Ectodermal cell (in vitro differentiated cells): Measurements from ENCODE around the gene ACP2.

Source experiments
- H3K27ac ChIP-seq: 2 replicates; pipeline ENCODE4 v1.7.0; 2013; ENCODE audit warnings: mild to moderate bottlenecking, low read depth, low read length; ENCODE audit not compliant: insufficient read depth, poor library complexity, severe bottlenecking
- H3K27me3 ChIP-seq: 2 replicates; pipeline ENCODE4 v1.7.0; 2013; ENCODE audit warnings: mild to moderate bottlenecking, low read length; ENCODE audit not compliant: insufficient read depth, control insufficient read depth, poor library complexity, severe bottlenecking
- H3K36me3 ChIP-seq: one replicate; pipeline ENCODE4 v1.7.0; 2013; ENCODE audit warnings: low read length; ENCODE audit not compliant: control insufficient read depth, insufficient read depth
- H3K4me1 ChIP-seq: one replicate; pipeline ENCODE4 v1.7.0; 2013; ENCODE audit warnings: low read length; ENCODE audit not compliant: control insufficient read depth, insufficient read depth
- H3K4me3 ChIP-seq: 2 replicates; pipeline ENCODE4 v1.7.0; 2013; ENCODE audit warnings: low read depth, low read length, control low read depth; ENCODE audit not compliant: insufficient read depth
- H3K9me3 ChIP-seq: 2 replicates; pipeline ENCODE4 v1.7.0; 2013; ENCODE audit warnings: mild to moderate bottlenecking, low read length, moderate library complexity; ENCODE audit not compliant: control insufficient read depth
- WGBS, 2 experiments: methylation state at CpG; one replicate each; pipeline ENCODE4 v1.1.7; 2013; ENCODE audit warnings: missing lambda C conversion rate in 2 of 2; 5-methylcytosine and 5-hydroxymethylcytosine counted together

Gene ACP2

DNA sequence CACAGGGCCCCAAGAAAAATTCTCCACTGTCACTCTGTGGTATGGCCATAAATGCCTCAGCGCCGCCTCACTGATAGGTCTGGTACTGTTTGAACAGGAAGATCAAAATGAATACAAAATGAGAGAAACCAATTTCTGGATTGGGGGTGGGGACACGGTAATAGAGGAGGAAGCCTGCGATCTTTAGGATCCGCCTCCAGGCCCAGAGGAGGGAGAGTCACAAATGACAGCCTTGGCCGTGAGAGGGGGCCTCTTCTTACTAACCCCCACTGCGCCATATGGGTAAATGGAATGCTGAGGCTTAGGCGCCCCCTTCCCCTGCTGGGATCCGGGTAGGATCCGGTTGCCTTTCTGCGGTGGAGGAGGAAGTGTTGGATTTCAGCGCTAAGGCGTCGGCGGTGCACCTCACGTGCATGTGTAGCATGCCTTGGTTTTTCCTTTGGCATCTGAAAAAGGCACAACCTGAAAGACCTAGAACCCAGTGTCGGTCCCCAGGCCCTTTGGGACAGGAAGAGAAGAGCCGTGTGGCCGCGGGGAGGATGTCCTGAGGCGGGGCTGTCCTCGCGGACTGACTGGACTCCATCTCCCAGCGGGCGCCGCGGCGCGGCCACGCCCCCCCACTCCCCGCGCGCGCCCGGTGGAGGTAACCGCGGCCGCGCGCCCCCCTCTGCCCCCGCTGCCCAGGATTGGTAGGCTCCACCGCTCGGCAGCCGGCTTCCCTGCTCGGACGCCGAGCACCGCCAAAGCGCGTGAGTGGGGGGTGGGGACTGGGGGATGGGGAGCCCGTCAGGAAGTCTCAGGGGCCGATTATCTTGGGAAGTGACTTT lies 20.6 kb upstream of the ACP2 start:
- peak overlapping the region; percentile 77 for H3K27ac ChIP-seq
- no peaks in the 10 kb centered on the region for H3K27me3 ChIP-seq
- peak overlapping the region; percentile 80 for H3K4me3 ChIP-seq
- no peaks in the 10 kb centered on the region for H3K9me3 ChIP-seq
- H3K36me3 ChIP-seq = no peaks in the 10 kb centered on the region
- 3 to 4% methylated on average over 52 of the region's 52 CpGs for WGBS, 2 experiments
- H3K4me1 ChIP-seq = peaks cover 17% of the 10 kb centered on the region

DNA sequence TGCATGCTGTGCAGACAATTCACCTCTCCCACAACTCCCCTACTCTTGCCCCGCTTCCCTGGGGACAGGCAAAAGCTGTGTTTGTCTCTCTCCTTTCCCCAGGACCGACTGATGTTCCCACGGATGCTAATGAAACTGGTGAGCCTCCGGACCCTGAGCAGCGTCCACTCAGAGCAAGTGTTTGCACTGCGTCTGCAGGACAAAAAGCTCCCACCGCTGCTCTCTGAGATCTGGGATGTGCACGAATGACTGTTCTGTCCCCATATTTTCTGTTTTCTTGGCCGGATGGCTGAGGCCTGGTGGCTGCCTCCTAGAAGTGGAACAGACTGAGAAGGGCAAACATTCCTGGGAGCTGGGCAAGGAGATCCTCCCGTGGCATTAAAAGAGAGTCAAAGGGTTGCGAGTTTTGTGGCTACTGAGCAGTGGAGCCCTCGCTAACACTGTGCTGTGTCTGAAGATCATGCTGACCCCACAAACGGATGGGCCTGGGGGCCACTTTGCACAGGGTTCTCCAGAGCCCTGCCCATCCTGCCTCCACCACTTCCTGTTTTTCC lies 19.9 kb upstream of the ACP2 start:
- Histone ChIP-seq H3K27ac (peak overlapping the region; percentile 51), H3K4me3 (no peak overlapping the region), H3K27me3 (no peaks in the 10 kb centered on the region), H3K9me3 (no peaks in the 10 kb centered on the region), H3K36me3 (no peaks in the 10 kb centered on the region), H3K4me1 (peaks cover 17% of the 10 kb centered on the region)
- WGBS, 2 experiments = 47 to 53% methylated on average over 13 of the region's 13 CpGs

DNA sequence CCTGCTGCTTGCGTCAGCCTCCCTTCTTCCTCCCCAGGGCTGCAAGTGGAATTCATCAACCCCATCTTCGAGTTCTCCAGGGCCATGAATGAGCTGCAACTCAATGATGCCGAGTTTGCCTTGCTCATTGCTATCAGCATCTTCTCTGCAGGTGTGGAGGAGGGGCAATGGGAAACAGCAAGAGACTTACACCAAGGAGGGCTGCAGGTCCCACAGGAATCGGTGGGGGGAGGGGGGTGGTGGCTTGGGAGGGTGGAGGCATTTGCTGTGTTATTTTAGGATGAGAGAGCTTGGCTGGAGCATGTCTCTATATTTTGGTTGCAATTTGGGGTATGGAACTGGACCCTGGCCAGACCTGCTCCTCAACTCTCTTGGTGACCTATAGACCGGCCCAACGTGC lies 19.3 kb upstream of the ACP2 start:
- no peak overlapping the region for H3K4me3 ChIP-seq
- H3K36me3 ChIP-seq = no peaks in the 10 kb centered on the region
- no peaks in the 10 kb centered on the region for H3K9me3 ChIP-seq
- peaks cover 17% of the 10 kb centered on the region for H3K4me1 ChIP-seq
- WGBS, 2 experiments = 56 to 65% methylated on average over 6 of the region's 6 CpGs
- no peak overlapping the region for H3K27ac ChIP-seq
- no peaks in the 10 kb centered on the region for H3K27me3 ChIP-seq

DNA sequence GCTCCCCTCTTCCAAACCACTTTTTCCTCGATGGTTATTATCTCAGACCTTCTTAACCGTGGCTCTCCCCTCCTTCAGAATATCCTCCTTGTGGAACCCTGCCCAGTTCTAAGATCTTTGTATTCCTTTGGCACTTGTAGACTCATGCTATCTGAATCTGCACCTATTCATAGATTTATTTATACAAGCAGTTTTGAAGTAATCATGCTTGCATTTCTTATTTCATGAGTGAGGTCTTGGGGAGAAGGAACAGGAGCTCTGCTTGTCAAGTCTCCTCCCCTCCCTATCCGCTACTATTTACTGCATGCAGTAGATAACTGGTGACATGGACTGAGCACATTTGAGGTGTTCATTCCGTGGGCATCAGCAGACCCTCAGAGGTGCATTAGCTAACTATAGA lies 15.9 kb upstream of the ACP2 start:
- H3K36me3 ChIP-seq = no peaks in the 10 kb centered on the region
- H3K27me3 ChIP-seq = no peaks in the 10 kb centered on the region
- H3K4me1 ChIP-seq = peaks cover 9% of the 10 kb centered on the region
- no peak overlapping the region for H3K4me3 ChIP-seq
- no peak overlapping the region for H3K27ac ChIP-seq
- H3K9me3 ChIP-seq = no peaks in the 10 kb centered on the region
- 90 to 95% methylated on average over 4 of the region's 4 CpGs for whole genome bisulfite sequencing, 2 experiments

DNA sequence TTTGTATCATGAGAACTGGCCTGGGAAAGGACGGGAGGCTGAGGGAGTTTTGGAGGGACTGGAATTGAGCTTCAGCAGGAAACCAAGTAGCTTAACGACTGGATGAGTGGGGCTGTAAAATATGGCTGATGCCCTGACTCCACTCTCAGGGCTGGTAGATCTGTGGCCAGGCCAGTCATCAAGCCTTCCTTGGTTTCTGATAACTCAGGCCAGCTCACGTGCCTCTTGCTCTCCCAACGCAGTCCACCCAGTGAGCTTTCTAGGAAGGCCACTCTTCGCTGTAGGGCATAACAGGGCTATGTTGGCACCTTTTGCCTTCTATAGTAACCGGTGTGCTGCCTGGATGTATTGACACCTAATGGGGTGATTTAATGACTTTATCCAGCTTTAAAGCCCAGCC lies 15.5 kb upstream of the ACP2 start:
- Histone ChIP-seq H3K4me1 (peaks cover 9% of the 10 kb centered on the region), H3K9me3 (no peaks in the 10 kb centered on the region)
- WGBS, 2 experiments = 93 to 95% methylated on average over 6 of the region's 6 CpGs

DNA sequence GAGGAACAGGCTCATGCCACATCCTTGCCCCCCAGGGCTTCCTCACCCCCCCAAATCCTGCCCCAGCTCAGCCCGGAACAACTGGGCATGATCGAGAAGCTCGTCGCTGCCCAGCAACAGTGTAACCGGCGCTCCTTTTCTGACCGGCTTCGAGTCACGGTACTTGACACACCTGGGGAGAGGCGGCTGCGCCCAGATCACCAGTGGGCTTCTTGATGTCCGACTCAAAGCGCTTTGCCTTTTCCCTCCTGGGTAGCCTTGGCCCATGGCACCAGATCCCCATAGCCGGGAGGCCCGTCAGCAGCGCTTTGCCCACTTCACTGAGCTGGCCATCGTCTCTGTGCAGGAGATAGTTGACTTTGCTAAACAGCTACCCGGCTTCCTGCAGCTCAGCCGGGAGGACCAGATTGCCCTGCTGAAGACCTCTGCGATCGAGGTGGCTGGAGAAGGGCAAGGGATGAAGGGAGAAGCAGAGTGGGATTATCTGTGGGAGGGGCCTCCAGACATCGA lies 12.7 kb upstream of the ACP2 start:
- no peaks in the 10 kb centered on the region for H3K27me3 ChIP-seq
- 94 to 96% methylated on average over 22 of the region's 22 CpGs for WGBS, 2 experiments
- no peak overlapping the region for H3K4me3 ChIP-seq
- H3K36me3 ChIP-seq = no peaks in the 10 kb centered on the region
- H3K9me3 ChIP-seq = no peaks in the 10 kb centered on the region
- peaks cover 8% of the 10 kb centered on the region for H3K4me1 ChIP-seq
- no peak overlapping the region for H3K27ac ChIP-seq

More for the DNA sequence above, 15.5 kb upstream of the ACP2 start:
- Histone ChIP-seq H3K36me3 (no peaks in the 10 kb centered on the region), H3K4me3 (no peak overlapping the region), H3K27ac (no peak overlapping the region), H3K27me3 (no peaks in the 10 kb centered on the region)

DNA sequence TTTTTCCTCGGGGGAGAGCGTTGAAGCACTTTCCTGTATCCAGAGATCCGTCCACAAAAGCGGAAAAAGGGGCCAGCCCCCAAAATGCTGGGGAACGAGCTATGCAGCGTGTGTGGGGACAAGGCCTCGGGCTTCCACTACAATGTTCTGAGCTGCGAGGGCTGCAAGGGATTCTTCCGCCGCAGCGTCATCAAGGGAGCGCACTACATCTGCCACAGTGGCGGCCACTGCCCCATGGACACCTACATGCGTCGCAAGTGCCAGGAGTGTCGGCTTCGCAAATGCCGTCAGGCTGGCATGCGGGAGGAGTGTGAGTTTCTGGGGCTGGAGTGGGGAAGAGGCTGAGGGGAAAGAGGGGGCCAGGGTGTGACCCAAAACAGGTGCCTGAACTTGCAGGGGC lies 11.8 kb upstream of the ACP2 start:
- Histone ChIP-seq H3K4me3 (no peak overlapping the region), H3K27me3 (no peaks in the 10 kb centered on the region), H3K9me3 (no peaks in the 10 kb centered on the region), H3K36me3 (no peaks in the 10 kb centered on the region), H3K4me1 (peaks cover 8% of the 10 kb centered on the region), H3K27ac (no peak overlapping the region)
- WGBS, 2 experiments = 94% methylated on average over 19 of the region's 19 CpGs

DNA sequence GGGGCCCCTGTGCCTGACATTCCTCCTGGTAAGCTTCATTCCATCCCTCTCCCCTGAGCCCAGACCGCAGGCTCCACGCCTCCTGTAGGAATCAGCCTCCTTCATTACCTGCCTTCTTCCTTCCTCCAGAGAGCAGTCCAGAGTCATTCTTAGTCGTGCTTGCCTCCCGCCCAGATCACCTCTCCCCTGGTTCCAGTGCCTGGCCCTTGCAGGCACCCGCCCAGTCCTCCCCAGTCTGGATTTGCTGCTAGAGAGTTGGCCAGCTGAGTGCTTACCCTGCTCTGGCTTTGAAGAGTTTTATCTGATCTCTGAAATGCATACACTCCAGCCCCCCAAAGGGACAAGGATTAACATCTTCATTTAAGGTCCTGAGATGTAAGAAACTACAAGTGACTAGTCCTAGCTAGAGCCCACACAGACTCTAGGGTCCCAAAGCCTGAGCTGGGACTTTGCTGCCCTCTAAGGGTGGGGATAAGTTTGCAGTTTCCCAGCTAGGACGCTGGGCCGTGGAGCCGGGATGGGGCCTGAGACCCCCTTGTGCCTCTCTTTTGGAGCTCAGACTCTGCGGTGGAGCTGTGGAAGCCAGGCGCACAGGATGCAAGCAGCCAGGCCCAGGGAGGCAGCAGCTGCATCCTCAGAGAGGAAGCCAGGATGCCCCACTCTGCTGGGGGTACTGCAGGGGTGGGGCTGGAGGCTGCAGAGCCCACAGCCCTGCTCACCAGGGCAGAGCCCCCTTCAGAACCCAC lies 10.8 kb upstream of the ACP2 start:
- Histone ChIP-seq H3K36me3 (no peaks in the 10 kb centered on the region), H3K27me3 (no peaks in the 10 kb centered on the region), H3K4me3 (no peak overlapping the region), H3K9me3 (no peaks in the 10 kb centered on the region), H3K4me1 (peaks cover 8% of the 10 kb centered on the region), H3K27ac (no peak overlapping the region)
- WGBS, 2 experiments = 56 to 57% methylated on average over 10 of the region's 10 CpGs

DNA sequence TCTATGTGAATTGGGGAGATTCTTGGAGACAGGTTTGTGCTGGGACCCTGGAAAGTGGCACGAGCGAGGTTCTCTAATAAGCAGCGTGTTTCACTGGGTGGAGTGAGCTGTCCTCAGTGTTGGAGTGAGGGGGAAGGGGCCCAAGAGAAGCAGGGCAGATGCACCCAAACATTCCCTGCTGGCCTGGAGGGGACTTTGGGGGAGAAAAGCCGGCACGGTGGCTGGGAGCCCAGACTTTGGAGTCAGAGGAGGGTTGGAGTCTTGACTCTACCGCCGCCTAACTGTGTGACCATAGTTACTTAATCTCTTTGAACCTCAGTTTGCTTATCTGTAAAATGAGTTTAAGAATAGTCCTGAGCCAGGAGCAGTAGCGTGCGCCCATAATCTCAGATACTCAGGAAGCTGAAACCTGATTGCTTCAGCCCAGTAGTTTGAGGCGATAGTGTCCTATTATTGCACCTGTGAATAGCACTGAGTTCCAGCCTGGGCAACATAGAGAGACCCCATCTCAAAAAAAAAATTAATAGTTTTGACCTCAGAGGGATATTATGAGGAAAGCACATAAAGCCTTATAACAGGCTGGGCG lies 9.8 kb upstream of the ACP2 start:
- H3K27me3 ChIP-seq = no peaks in the 10 kb centered on the region

More for the DNA sequence above, 9.8 kb upstream of the ACP2 start:
- H3K4me1 ChIP-seq = peaks cover 15% of the 10 kb centered on the region
- 90 to 91% methylated on average over 11 of the region's 11 CpGs for WGBS, 2 experiments
- H3K36me3 ChIP-seq = no peaks in the 10 kb centered on the region
- no peak overlapping the region for H3K4me3 ChIP-seq
- H3K27ac ChIP-seq = no peak overlapping the region
- no peaks in the 10 kb centered on the region for H3K9me3 ChIP-seq
